Mesothelial cell of epicardium (in vitro differentiated cells): ENCODE data around the gene MAGI1. TPM values are rescaled to one million over a fixed set of nuclear protein-coding genes. Genes with fewer than 3 reads are reported as not detected.
"Not testable (repeated sequence)": the region's sequence is repeated elsewhere in the genome, so short reads cannot be mapped to it uniquely, and the experiment has no call there.

Experiments used
- DNase-seq, 2 experiments: peaks; one replicate each; pipeline ENCODE4 v3.0.0; 2021; ENCODE audit warnings: low spot score in 2 of 2; ENCODE audit not compliant: unreplicated experiment in 2 of 2
- H3K27ac Mint-ChIP-seq: 2 replicates; pipeline ENCODE4 v1.8.0; 2021; ENCODE audit warnings: mixed read lengths
- H3K27me3 Mint-ChIP-seq: 2 replicates; pipeline ENCODE4 v1.8.0; 2021; ENCODE audit warnings: low read depth, mixed read lengths
- H3K36me3 Mint-ChIP-seq: 2 replicates; pipeline ENCODE4 v1.8.0; 2021; ENCODE audit warnings: mixed read lengths
- H3K4me1 Mint-ChIP-seq: 2 replicates; pipeline ENCODE4 v1.8.0; 2021; ENCODE audit warnings: mixed read lengths
- H3K4me3 Mint-ChIP-seq: 2 replicates; pipeline ENCODE4 v1.8.0; 2021; ENCODE audit warnings: mild to moderate bottlenecking, moderate library complexity, mixed read lengths
- H3K9me3 Mint-ChIP-seq: 2 replicates; pipeline ENCODE4 v1.8.0; 2021; ENCODE audit warnings: mixed read lengths
- CTCF ChIP-seq: fragments of 200-600 bp; sonication (generic); IDR thresholded peaks from one replicate; pipeline ENCODE4 v1.5.0; 2021; ENCODE audit warnings: antibody characterized with exemption; ENCODE audit not compliant: unreplicated experiment
- total RNA-seq: library from RNA; stranded (reverse); gene quantifications from 3 replicates; pipeline ENCODE4 v1.2.1, GENCODE V29; 2021

MAGI1 gene
- total RNA-seq, 1 donor from 2014 or later: 65.6 TPM

GRCh38 chr3:65568497-65568896, 470.2 kb downstream of the MAGI1 start:
- H3K36me3 Mint-ChIP-seq: no peaks in the 10 kb centered on the region
- H3K4me3 Mint-ChIP-seq: no peak overlapping the region
- peaks cover 2% of the 10 kb centered on the region for H3K9me3 Mint-ChIP-seq
- H3K27me3 Mint-ChIP-seq: no peaks in the 10 kb centered on the region
- peaks cover 9% of the 10 kb centered on the region for H3K4me1 Mint-ChIP-seq
- TF ChIP-seq CTCF: no peak
- H3K27ac Mint-ChIP-seq: no peak overlapping the region
- DNase-seq: no peak

- DNase-seq, H3K27ac Mint-ChIP-seq, H3K27me3 Mint-ChIP-seq, H3K36me3 Mint-ChIP-seq, H3K4me1 Mint-ChIP-seq, H3K4me3 Mint-ChIP-seq, H3K9me3 Mint-ChIP-seq: not testable (repeated sequence)
Measured at GRCh38 chr3:65565744-65566143, 473.0 kb downstream of the MAGI1 start.

GRCh38 chr3:65564483-65564882, 474.2 kb downstream of the MAGI1 start:
- H3K4me1 Mint-ChIP-seq: peaks cover 9% of the 10 kb centered on the region
- no peaks in the 10 kb centered on the region for H3K27me3 Mint-ChIP-seq
- H3K9me3 Mint-ChIP-seq: no peaks in the 10 kb centered on the region
- no peak overlapping the region for H3K27ac Mint-ChIP-seq
- DNase-seq: no peak
- no peak for TF ChIP-seq CTCF
- no peak overlapping the region for H3K4me3 Mint-ChIP-seq
- no peaks in the 10 kb centered on the region for H3K36me3 Mint-ChIP-seq

GRCh38 chr3:65563861-65564260, 474.9 kb downstream of the MAGI1 start:
- DNase-seq: no peak
- Mint-ChIP-seq H3K9me3 (no peaks in the 10 kb centered on the region), H3K4me1 (peaks cover 9% of the 10 kb centered on the region), H3K27me3 (no peaks in the 10 kb centered on the region), H3K4me3 (no peak overlapping the region), H3K36me3 (no peaks in the 10 kb centered on the region), H3K27ac (no peak overlapping the region)
- TF ChIP-seq CTCF: no peak

- Mint-ChIP-seq H3K27ac (no peak overlapping the region), H3K4me1 (peaks cover 7% of the 10 kb centered on the region), H3K4me3 (no peak overlapping the region), H3K9me3 (no peaks in the 10 kb centered on the region), H3K27me3 (no peaks in the 10 kb centered on the region), H3K36me3 (no peaks in the 10 kb centered on the region)
- DNase-seq: no peak
- no peak for TF ChIP-seq CTCF
Measured at GRCh38 chr3:65562447-65562846, 476.3 kb downstream of the MAGI1 start.

- Mint-ChIP-seq H3K27ac (no peak overlapping the region), H3K27me3 (no peaks in the 10 kb centered on the region), H3K9me3 (no peaks in the 10 kb centered on the region), H3K36me3 (no peaks in the 10 kb centered on the region), H3K4me1 (peaks cover 7% of the 10 kb centered on the region), H3K4me3 (no peak overlapping the region)
- TF ChIP-seq CTCF: no peak
- DNase-seq: no peak
Measured at GRCh38 chr3:65561617-65562016, 477.1 kb downstream of the MAGI1 start.
